Stimulated activated CD8-positive, alpha-beta memory T cell treated with anti-CD3 and anti-CD28 coated beads, Interleukin-4, amount 100 ng/mL, for 4 hours (primary cell): ENCODE results near the gene FKBP9.
"Not testable (repeated sequence)": the region's sequence is repeated elsewhere in the genome, so short reads cannot be mapped to it uniquely, and the experiment has no call there.

ENCODE experiments used
- DNase-seq, 2 donors: peaks; one replicate each; pipeline ENCODE4 v3.0.0-alpha.2; 2020; ENCODE audit warnings: low read depth in 2 of 2, low spot score in 1 of 2

The FKBP9 gene, protein sequence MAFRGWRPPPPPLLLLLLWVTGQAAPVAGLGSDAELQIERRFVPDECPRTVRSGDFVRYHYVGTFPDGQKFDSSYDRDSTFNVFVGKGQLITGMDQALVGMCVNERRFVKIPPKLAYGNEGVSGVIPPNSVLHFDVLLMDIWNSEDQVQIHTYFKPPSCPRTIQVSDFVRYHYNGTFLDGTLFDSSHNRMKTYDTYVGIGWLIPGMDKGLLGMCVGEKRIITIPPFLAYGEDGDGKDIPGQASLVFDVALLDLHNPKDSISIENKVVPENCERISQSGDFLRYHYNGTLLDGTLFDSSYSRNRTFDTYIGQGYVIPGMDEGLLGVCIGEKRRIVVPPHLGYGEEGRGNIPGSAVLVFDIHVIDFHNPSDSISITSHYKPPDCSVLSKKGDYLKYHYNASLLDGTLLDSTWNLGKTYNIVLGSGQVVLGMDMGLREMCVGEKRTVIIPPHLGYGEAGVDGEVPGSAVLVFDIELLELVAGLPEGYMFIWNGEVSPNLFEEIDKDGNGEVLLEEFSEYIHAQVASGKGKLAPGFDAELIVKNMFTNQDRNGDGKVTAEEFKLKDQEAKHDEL

GRCh38 chr7:32957326-32958045, at the start of gene FKBP9:
TSS of gene FKBP9 (plus strand) at chr7:32957440. CDS start at chr7:32957574, 134 bp downstream.
- DNase-seq: no peak

DNA sequence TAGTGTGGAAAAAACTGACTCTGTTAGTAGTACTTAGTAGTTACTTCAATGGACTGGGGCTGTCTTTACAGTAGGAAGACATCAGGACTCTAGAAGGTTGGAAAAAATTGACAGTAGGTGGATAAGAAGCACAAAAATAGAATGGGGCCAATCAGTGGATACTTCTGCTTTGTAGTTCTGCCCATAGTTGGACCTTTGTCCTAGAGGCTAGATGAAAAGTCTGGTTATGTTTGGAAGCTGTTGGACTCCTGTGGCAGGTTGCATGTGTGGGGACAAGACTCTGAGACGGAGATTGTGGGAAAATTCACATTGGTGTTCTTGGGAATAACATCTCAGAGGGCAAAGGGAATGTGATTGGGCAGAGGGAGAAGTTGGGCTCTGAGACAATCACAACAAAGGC, 47.0 kb upstream of the FKBP9 start:
- no peak for DNase-seq

- DNase-seq: no peak
These were observed 43.1 kb upstream of the FKBP9 start for GRCh38 chr7:32914184-32914583.

GRCh38 chr7:32915041-32915536, 42.2 kb upstream of the FKBP9 start:
- no peak for DNase-seq

DNA sequence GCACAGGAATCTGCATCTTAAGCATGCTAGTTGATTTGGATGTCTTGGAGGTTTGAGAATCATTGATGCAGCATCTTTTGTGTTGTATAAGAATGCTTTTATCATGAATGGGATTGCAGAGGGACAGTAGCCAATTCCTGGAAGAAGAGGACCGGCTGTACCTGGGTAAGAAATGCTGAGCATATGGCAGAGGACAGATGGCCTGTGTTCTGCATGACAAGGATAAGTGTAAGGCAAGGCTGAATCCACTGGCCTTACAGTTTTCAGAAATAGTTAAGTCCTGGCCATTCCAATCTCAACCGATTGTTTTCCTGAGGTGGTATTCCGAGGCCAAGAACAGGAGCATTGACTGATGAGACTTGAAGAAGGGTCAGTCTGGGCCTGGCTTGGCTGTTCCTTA, 41.2 kb upstream of the FKBP9 start:
- no peak for DNase-seq

- DNase-seq: not testable (repeated sequence)
These were observed 40.2 kb upstream of the FKBP9 start for GRCh38 chr7:32916994-32917393.

DNA sequence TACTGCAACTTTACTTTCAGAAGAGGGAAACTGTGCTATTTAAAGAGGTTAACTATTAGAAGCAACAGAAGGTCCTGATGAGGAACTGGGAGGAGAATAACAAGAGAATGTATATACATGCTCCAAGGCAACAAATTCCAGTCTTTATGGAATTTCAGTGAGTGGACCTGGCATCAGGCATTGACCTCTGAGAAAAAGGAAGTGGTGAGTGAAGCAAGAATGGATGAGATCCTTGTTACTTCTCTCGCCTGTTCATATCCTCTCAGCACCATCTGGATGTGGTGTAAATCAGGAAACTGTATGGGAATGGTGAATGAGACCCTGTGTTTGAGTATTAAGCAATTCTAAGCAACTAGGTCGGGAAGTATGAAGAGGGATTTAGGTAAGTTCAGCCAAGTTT, 35.3 kb upstream of the FKBP9 start:
- DNase-seq: no peak

GRCh38 chr7:32928785-32929298, 28.4 kb upstream of the FKBP9 start:
- no peak for DNase-seq

- DNase-seq: no peak
These were observed 27.7 kb upstream of the FKBP9 start for GRCh38 chr7:32929430-32930143.

GRCh38 chr7:32930378-32930777, 26.9 kb upstream of the FKBP9 start:
- no peak for DNase-seq

DNA sequence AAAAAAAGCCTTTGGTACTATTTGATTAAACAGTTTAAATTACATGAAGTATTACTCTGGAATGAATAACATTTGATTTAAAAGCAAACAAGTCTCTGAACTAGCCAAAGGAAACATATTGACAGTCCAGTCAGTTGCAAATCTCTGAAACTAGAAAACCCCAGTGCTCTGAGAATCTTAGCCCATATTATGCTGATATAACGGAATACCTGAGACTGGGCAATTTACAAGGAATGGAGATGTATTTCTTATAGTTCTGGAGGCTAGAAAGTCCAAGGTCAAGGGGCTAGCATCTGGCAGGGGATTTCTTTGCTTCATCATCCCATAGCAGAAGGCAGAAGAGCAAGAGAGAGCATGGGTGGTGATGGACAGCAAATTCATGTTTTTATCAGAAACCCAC, 21.7 kb upstream of the FKBP9 start:
- DNase-seq: no peak

- DNase-seq: no peak
These were observed 20.6 kb upstream of the FKBP9 start for GRCh38 chr7:32936689-32937088.

DNA sequence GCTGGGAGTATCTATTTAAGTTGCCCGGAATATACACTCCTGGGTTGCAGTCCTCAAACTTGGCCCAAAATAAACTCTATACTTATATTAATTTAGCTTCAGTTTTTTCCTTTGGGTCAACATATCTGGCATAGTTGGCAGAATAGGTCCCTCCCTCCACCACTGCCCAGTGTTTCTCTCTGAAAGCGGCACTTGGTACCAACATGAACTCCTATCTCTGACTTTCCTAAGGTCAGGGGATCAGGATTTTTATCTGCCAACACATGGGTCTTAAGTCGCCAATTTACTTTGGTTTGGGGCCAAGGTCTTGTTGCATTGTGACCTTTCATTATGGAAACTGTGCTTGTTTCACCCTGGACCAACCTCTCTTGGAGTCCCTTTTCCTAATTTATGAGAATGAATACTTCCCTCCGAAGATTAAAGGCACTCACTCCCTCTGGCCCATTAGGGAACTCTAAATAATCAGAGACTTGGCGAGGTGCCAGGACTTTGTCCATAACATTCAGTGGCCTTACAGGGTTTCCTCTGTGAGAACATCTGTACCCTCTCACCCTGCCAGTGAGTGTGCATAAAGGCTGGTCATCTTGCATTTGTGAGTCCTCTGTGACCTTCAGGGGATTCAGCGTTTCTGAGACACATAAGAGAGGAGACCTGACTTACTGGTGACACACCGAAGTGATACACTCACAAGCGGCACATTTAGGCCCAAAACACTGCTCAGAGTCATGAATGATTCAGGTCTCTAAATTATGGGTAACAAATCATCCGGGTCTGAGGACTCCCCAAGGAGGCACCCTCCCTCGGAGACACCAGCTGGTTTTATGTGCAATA, 19.7 kb upstream of the FKBP9 start:
- DNase-seq: no peak

DNA sequence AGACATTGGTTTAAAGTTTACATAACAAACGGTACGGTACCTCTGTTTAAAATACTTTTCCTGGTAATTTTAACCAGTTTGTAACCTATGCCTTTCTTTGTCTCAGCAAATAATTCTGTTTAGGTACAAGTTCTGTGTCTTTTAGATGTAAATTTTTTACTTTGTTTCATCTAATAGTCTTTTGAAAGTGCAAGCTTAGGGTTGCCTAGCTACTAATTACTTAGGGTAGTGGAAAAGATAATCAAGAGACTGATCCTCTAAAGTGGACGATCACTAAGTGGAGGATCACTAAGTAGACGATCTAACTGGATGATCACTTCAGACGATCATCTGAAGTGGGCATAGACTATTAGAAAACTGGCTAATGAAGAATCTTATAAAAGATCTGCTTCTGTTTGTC, 16.1 kb upstream of the FKBP9 start:
- DNase-seq: no peak

DNA sequence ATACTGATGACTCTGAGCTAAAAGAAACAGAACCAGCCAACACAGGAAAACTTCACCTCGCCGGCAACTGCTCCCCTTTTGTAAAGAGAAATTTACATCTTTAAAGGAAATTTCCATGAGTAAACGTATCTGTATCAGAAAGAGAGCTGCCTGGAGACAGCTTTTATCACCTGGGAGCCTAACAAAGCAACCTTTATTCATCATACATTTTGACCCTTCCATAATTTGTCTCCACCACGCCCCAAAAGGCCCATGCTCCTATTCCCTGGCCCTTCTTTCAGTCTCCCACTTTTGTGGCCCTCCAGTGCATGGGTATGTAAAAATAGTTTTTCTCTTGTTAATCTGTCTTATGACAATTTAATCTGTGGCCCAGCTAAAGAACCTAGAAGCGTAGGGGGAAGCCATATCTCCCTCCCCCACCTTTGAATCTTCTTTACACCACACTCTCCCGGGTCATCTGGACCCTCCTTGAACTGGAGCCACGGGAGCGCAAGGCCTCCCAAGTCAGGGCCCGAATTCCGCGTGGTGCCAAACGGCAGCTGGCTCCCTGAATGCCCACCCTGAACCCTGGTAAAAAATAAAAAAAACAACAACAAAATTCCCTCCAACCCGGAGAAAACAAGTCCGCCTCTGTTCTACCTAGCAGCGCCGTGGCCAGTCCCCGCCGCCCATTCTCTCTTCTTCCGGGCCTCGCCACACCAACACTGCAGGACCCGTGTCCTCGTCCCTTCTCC, 15.4 kb upstream of the FKBP9 start:
- no peak for DNase-seq

GRCh38 chr7:32942415-32943251, 14.6 kb upstream of the FKBP9 start:
- peak; percentile 13 to 43 for DNase-seq

- peak in 1 of 2 donors; percentile 13 for DNase-seq
These were observed 13.8 kb upstream of the FKBP9 start for GRCh38 chr7:32943252-32944030.

DNA sequence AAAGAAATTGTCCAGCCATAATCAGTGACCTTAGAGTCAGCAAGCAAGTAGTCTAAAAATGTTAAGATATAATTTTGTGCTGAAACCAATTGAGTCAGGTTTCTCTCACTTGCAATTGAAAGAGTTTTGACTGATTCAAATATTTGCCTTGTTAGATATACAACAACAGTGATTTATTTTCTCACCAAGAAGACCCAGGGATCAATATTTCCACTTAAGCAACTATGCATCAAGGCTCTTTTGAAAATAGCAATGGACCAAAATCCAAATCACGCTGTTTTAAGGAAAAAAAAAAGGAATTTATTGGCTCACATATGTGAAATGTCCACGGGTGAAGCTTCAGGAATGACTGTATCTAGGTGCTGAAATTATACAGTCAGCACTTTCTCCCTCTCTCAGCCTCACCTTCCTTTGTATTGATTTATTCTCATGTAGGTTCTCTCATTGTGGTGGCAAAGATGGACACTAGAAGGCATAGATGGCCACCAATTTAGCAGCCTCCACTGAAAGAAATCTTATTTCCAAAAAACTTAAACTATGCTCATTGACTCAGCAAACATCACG, 9.7 kb upstream of the FKBP9 start:
- no peak for DNase-seq
